Neural cell (in vitro differentiated cells): Measurements from ENCODE around the gene BLNK. TPM values are rescaled to one million over a fixed set of nuclear protein-coding genes. Genes with fewer than 3 reads are reported as not detected.

ENCODE experiments used
- H2AFZ ChIP-seq: fragments of 200-600, 300-800 bp; sonication (generic), shearing (Covaris generic); 2 replicates; pipeline ENCODE4 v1.6.0; 2014; ENCODE audit warnings: low read depth, mild to moderate bottlenecking, antibody characterized with exemption, low read length, moderate library complexity
- H3F3A ChIP-seq: fragments of 200-600 bp; shearing (Covaris generic); 2 replicates; pipeline ENCODE4 v1.6.1; 2016; ENCODE audit warnings: mild to moderate bottlenecking, moderate library complexity, mixed read lengths, antibody characterized with exemption, low read length; ENCODE audit not compliant: insufficient read depth, poor library complexity, severe bottlenecking
- H3K27ac ChIP-seq: fragments of 200-600, 300-800 bp; sonication (generic), shearing (Covaris generic); 2 replicates; pipeline ENCODE4 v1.5.1; 2014; ENCODE audit warnings: mild to moderate bottlenecking, low read length, moderate library complexity
- H3K27me3 ChIP-seq: fragments of 300-800, 200-600 bp; sonication (generic), shearing (Covaris generic); 2 replicates; pipeline ENCODE4 v1.6.0; 2014; ENCODE audit warnings: mild to moderate bottlenecking, low read depth, low read length, moderate library complexity; ENCODE audit not compliant: insufficient read depth
- H3K36me3 ChIP-seq: fragments of 300-800, 200-600 bp; sonication (generic), shearing (Covaris generic); 2 replicates; pipeline ENCODE4 v1.5.1; 2014; ENCODE audit warnings: mild to moderate bottlenecking, antibody characterized with exemption, low read length, moderate library complexity; ENCODE audit not compliant: insufficient read depth
- H3K4me2 ChIP-seq: fragments of 300-800, 200-600 bp; sonication (generic), shearing (Covaris generic); 2 replicates; pipeline ENCODE4 v1.6.0; 2014; ENCODE audit warnings: mild to moderate bottlenecking, low read length
- H3K4me3 ChIP-seq: fragments of 300-800, 200-600 bp; sonication (generic), shearing (Covaris generic); 2 replicates; pipeline ENCODE4 v1.5.1; 2014; ENCODE audit warnings: mild to moderate bottlenecking, low read length, moderate library complexity
- H3K79me2 ChIP-seq: fragments of 200-600 bp; shearing (Covaris generic); replicated peaks from 2 replicates; pipeline ENCODE4 v1.6.0; 2014; ENCODE audit warnings: mild to moderate bottlenecking, low read length, moderate library complexity; ENCODE audit not compliant: insufficient read depth
- H3K9ac ChIP-seq: fragments of 300-800, 200-600 bp; sonication (generic), shearing (Covaris generic); 2 replicates; pipeline ENCODE4 v1.6.1; 2016; ENCODE audit warnings: mild to moderate bottlenecking, low read length, mixed read lengths
- H3K9me2 ChIP-seq: fragments of 200-600 bp; shearing (Covaris generic); 2 replicates; pipeline ENCODE4 v1.6.1; 2016; ENCODE audit warnings: mild to moderate bottlenecking, low read length, mixed read lengths; ENCODE audit not compliant: insufficient read depth
- H3K9me3 ChIP-seq: fragments of 200-600, 300-800 bp; sonication (generic), shearing (Covaris generic); 2 replicates; pipeline ENCODE4 v1.6.1; 2016; ENCODE audit warnings: mild to moderate bottlenecking, mixed run types, low read length, moderate library complexity, mixed read lengths
- H4K20me1 ChIP-seq: fragments of 200-600 bp; shearing (Covaris generic); 2 replicates; pipeline ENCODE4 v1.6.1; 2016; ENCODE audit warnings: mild to moderate bottlenecking, mixed run types; ENCODE audit not compliant: insufficient read depth
- CTCF ChIP-seq: fragments of 450-650 bp; IDR thresholded peaks from 2 replicates; pipeline ENCODE4 v1.5.1; 2014; ENCODE audit warnings: antibody characterized with exemption, mild to moderate bottlenecking, moderate library complexity; ENCODE audit not compliant: poor library complexity, severe bottlenecking
- EP300 ChIP-seq: fragments of 450-650 bp; conservative IDR thresholded peaks from 2 replicates; pipeline ENCODE4 v1.6.1; 2014; ENCODE audit warnings: antibody characterized with exemption, mild to moderate bottlenecking, moderate library complexity; ENCODE audit not compliant: poor library complexity, severe bottlenecking
- EZH2 ChIP-seq: fragments of 200-600, 300-800 bp; shearing (Covaris generic), sonication (generic); IDR thresholded peaks from 2 replicates; pipeline ENCODE4 v1.6.1; 2014; ENCODE audit warnings: antibody characterized with exemption, low read length, borderline replicate concordance, mild to moderate bottlenecking; ENCODE audit not compliant: insufficient read depth, poor library complexity, severe bottlenecking
- MXI1 ChIP-seq: fragments of 450-650 bp; conservative IDR thresholded peaks from 2 replicates; pipeline ENCODE4 v1.6.1; 2014; ENCODE audit warnings: antibody characterized with exemption, mild to moderate bottlenecking; ENCODE audit not compliant: poor library complexity, severe bottlenecking
- POLR2AphosphoS5 ChIP-seq: IDR thresholded peaks from 2 replicates; pipeline ENCODE4 v1.6.1; 2012
- RAD21 ChIP-seq: fragments of 450-650 bp; conservative IDR thresholded peaks from 2 replicates; pipeline ENCODE4 v1.6.1; 2014; ENCODE audit warnings: antibody characterized with exemption, mild to moderate bottlenecking, moderate library complexity
- REST ChIP-seq: IDR thresholded peaks from 2 replicates; pipeline ENCODE4 v1.6.1; 2012; ENCODE audit warnings: borderline replicate concordance
- SMC3 ChIP-seq: fragments of 450-650 bp; conservative IDR thresholded peaks from 2 replicates; pipeline ENCODE4 v1.6.1; 2014; ENCODE audit warnings: antibody characterized with exemption, mild to moderate bottlenecking, moderate library complexity; ENCODE audit not compliant: poor library complexity
- TAF1 ChIP-seq: IDR thresholded peaks from 2 replicates; pipeline ENCODE4 v1.6.1; 2012; ENCODE audit warnings: low read depth
- polyA plus RNA-seq: library from polyadenylated mRNA; depleted of rRNA; stranded (reverse); fragments of >200 nt; gene quantifications from 2 replicates; pipeline ENCODE4 v1.2.3, GENCODE V29; 2014

The BLNK gene
- polyA plus RNA-seq, 1 donor from 2014 or later, result not detected

- Histone ChIP-seq H3K4me2 (no peak overlapping the region), H4K20me1 (no peaks in the 10 kb centered on the region), H3K9me3 (no peaks in the 10 kb centered on the region), H3K4me3 (no peak overlapping the region), H3K9ac (no peak overlapping the region), H3K27ac (no peak overlapping the region), H3K9me2 (no peaks in the 10 kb centered on the region), H3F3A (no peaks in the 10 kb centered on the region), H3K79me2 (no peaks in the 10 kb centered on the region), H3K36me3 (no peaks in the 10 kb centered on the region), H2AFZ (no peak overlapping the region), H3K27me3 (no peaks in the 10 kb centered on the region)
- no peak for TF ChIP-seq EP300
- TF ChIP-seq RAD21, result no peak
- no peak for TF ChIP-seq POLR2AphosphoS5
- no peak for TF ChIP-seq REST
- TF ChIP-seq CTCF, result no peak
- TF ChIP-seq EZH2, result no peak
- TF ChIP-seq MXI1, result no peak
- TF ChIP-seq SMC3, result no peak
- no peak for TF ChIP-seq TAF1
Measured at GRCh38 chr10:96216775-96217174, 54.6 kb downstream of the BLNK start.

- no peaks in the 10 kb centered on the region for H3K9me3 ChIP-seq
- H3K4me3 ChIP-seq, result no peak overlapping the region
- H2AFZ ChIP-seq, result no peak overlapping the region
- no peaks in the 10 kb centered on the region for H4K20me1 ChIP-seq
- H3K27me3 ChIP-seq, result no peaks in the 10 kb centered on the region
- H3K79me2 ChIP-seq, result no peaks in the 10 kb centered on the region
- TF ChIP-seq POLR2AphosphoS5 (no peak), SMC3 (no peak), REST (no peak), EZH2 (no peak), CTCF (no peak)
- H3K9ac ChIP-seq, result no peak overlapping the region
- no peaks in the 10 kb centered on the region for H3K36me3 ChIP-seq
- no peaks in the 10 kb centered on the region for H3K9me2 ChIP-seq
- no peak overlapping the region for H3K27ac ChIP-seq
- no peaks in the 10 kb centered on the region for H3F3A ChIP-seq
- no peak overlapping the region for H3K4me2 ChIP-seq
Measured at GRCh38 chr10:96212911-96213310, 58.5 kb downstream of the BLNK start.
